Activated CD8-positive, alpha-beta T cell treated with anti-CD3 and anti-CD28 coated beads for 36 hours (primary cell): Measurements from ENCODE around the gene FAM228B. TPM values are rescaled to one million over a fixed set of nuclear protein-coding genes. Genes with fewer than 3 reads are reported as not detected.

ENCODE experiments used
- ATAC-seq: fragments of 200-7000 bp; cut with Tn5 transposase; one replicate; pipeline ENCODE4 v1.10.0; 2021; ENCODE audit warnings: mild to moderate bottlenecking, moderate library complexity
- CTCF ChIA-PET: fragments of 350-600 bp; sonication (Branson Sonifier 250); formaldehyde crosslinking; loops from one replicate; lab custom pipeline; 2021; ENCODE audit warnings: antibody characterized with exemption; lab: Charles Lee
- POLR2A ChIA-PET: fragments of 350-600 bp; sonication (Branson Sonifier 250); formaldehyde crosslinking; loops from one replicate; lab custom pipeline; 2021; ENCODE audit warnings: antibody characterized with exemption; lab: Charles Lee
- DNase-seq: peaks from one replicate; pipeline ENCODE4 v3.0.0-alpha.2; 2020
- H3K27ac Mint-ChIP-seq: one replicate; pipeline ENCODE4 v1.8.0; 2021; ENCODE audit warnings: mild to moderate bottlenecking, mixed read lengths
- H3K27me3 Mint-ChIP-seq: one replicate; pipeline ENCODE4 v1.8.0; 2021; ENCODE audit warnings: mixed read lengths
- H3K36me3 Mint-ChIP-seq: one replicate; pipeline ENCODE4 v1.8.0; 2021; ENCODE audit warnings: low read depth, mixed read lengths
- H3K4me1 Mint-ChIP-seq: one replicate; pipeline ENCODE4 v1.8.0; 2021; ENCODE audit warnings: low read depth, mixed read lengths
- H3K4me3 Mint-ChIP-seq: one replicate; pipeline ENCODE4 v1.8.0; 2021; ENCODE audit warnings: mild to moderate bottlenecking, moderate library complexity, mixed read lengths
- H3K9me3 Mint-ChIP-seq: one replicate; pipeline ENCODE4 v1.8.0; 2021; ENCODE audit warnings: mixed read lengths
- CTCF ChIP-seq: fragments of 200-600 bp; IDR thresholded peaks from one replicate; pipeline ENCODE4 v1.8.0; 2022; ENCODE audit warnings: antibody characterized with exemption, mild to moderate bottlenecking
- intact Hi-C: fragments of 100-400 bp; cut with micrococcal nuclease; formaldehyde crosslinking; loops from one replicate; pipeline ENCODE4 v1.10.0; 2022
- total RNA-seq, 2 experiments: library from RNA; stranded (reverse); gene quantifications; one replicate each; pipeline ENCODE4 v1.2.3, GENCODE V29; 2021

FAM228B gene
- total RNA-seq, 2 experiments from 2014 or later, result 4.5 to 5.7 TPM

GRCh38 chr2:24101992-24102391, 21.3 kb upstream of the FAM228B start:
- intact Hi-C loops, result no loop called here
- peaks cover 13% of the 10 kb centered on the region for H3K36me3 Mint-ChIP-seq
- H3K4me3 Mint-ChIP-seq, result no peak overlapping the region
- no peaks in the 10 kb centered on the region for H3K4me1 Mint-ChIP-seq
- peaks cover 8% of the 10 kb centered on the region for H3K9me3 Mint-ChIP-seq
- ATAC-seq, result no peak
- CTCF ChIA-PET, result interaction anchor here (0.7 to 1.0 kb wide), 3 partner anchors 16 to 277 kb away, joined by 3 to 5 read pairs (median 3); partner anchors contain the start of gene TP53I3
- no peaks in the 10 kb centered on the region for H3K27me3 Mint-ChIP-seq
- POLR2A ChIA-PET, result interaction anchor here (1.2 kb wide), 1 partner anchor 9 kb away, joined by 3 read pairs; no protein-coding TSS in a partner anchor
- no peak overlapping the region for H3K27ac Mint-ChIP-seq
- no peak for TF ChIP-seq CTCF
- DNase-seq, result no peak

- no peak overlapping the region for H3K4me3 Mint-ChIP-seq
- no peak for TF ChIP-seq CTCF
- POLR2A ChIA-PET, result no interaction called here
These were observed 20.6 kb upstream of the FAM228B start for GRCh38 chr2:24102677-24103076.

GRCh38 chr2:24104110-24104650, 19.1 kb upstream of the FAM228B start:
- no peaks in the 10 kb centered on the region for H3K27me3 Mint-ChIP-seq
- CTCF ChIA-PET, result interaction anchor here (1.4 kb wide), 1 partner anchor 20 kb away, joined by 10 read pairs; the partner anchor contains the start of gene TP53I3
- H3K4me1 Mint-ChIP-seq, result no peaks in the 10 kb centered on the region
- H3K4me3 Mint-ChIP-seq, result no peak overlapping the region
- TF ChIP-seq CTCF, result no peak
- POLR2A ChIA-PET, result no interaction called here
- H3K9me3 Mint-ChIP-seq, result peaks cover 21% of the 10 kb centered on the region
- intact Hi-C loops, result no loop called here
- DNase-seq (no peak), ATAC-seq (no peak)
- H3K36me3 Mint-ChIP-seq, result peaks cover 13% of the 10 kb centered on the region
- no peak overlapping the region for H3K27ac Mint-ChIP-seq

More at GRCh38 chr2:24102677-24103076, 20.6 kb upstream of the FAM228B start:
- intact Hi-C loops, result no loop called here
- H3K4me1 Mint-ChIP-seq, result no peaks in the 10 kb centered on the region
- H3K9me3 Mint-ChIP-seq, result peaks cover 14% of the 10 kb centered on the region
- CTCF ChIA-PET, result interaction anchor here (1.0 to 1.4 kb wide), 2 partner anchors 19 to 278 kb away, joined by 5 to 10 read pairs; partner anchors contain the start of gene TP53I3
- peaks cover 13% of the 10 kb centered on the region for H3K36me3 Mint-ChIP-seq
- no peak overlapping the region for H3K27ac Mint-ChIP-seq
- no peaks in the 10 kb centered on the region for H3K27me3 Mint-ChIP-seq
- ATAC-seq, result no peak
- no peak for DNase-seq

GRCh38 chr2:24104906-24105305, 18.4 kb upstream of the FAM228B start:
- peaks cover 10% of the 10 kb centered on the region for H3K36me3 Mint-ChIP-seq
- H3K4me1 Mint-ChIP-seq, result no peaks in the 10 kb centered on the region
- ATAC-seq (no peak), DNase-seq (no peak)
- H3K27ac Mint-ChIP-seq, result no peak overlapping the region
- CTCF ChIA-PET, result no interaction called here
- TF ChIP-seq CTCF, result no peak
- H3K4me3 Mint-ChIP-seq, result no peak overlapping the region
- H3K27me3 Mint-ChIP-seq, result no peaks in the 10 kb centered on the region
- POLR2A ChIA-PET, result no interaction called here
- intact Hi-C loops, result no loop called here
- H3K9me3 Mint-ChIP-seq, result peaks cover 21% of the 10 kb centered on the region

GRCh38 chr2:24105816-24106215, 17.5 kb upstream of the FAM228B start:
- ATAC-seq (no peak), DNase-seq (no peak)
- Mint-ChIP-seq H3K27me3 (no peaks in the 10 kb centered on the region), H3K4me1 (no peaks in the 10 kb centered on the region), H3K27ac (no peak overlapping the region), H3K9me3 (peaks cover 21% of the 10 kb centered on the region), H3K4me3 (no peak overlapping the region), H3K36me3 (peaks cover 5% of the 10 kb centered on the region)
- POLR2A ChIA-PET, result no interaction called here
- intact Hi-C loops, result no loop called here
- TF ChIP-seq CTCF, result no peak
- CTCF ChIA-PET, result interaction anchor here (1.0 to 2.2 kb wide), 3 partner anchors 22 to 281 kb away, joined by 3 to 8 read pairs (median 4); partner anchors contain the start of gene TP53I3
